ENCODE results near the gene RBBP6. TPM values are rescaled to one million over a fixed set of nuclear protein-coding genes. Genes with fewer than 3 reads are reported as not detected.
"Not testable (repeated sequence)": the region's sequence is repeated elsewhere in the genome, so short reads cannot be mapped to it uniquely, and the experiment has no call there.

Gene RBBP6
- total RNA-seq, 1 donor from 2014 or later: 56.9 TPM

- peak overlapping the region; percentile 89 for H3K4me3 Mint-ChIP-seq (ENCODE audit: unreplicated experiment)
- peak; percentile 76 for DNase-seq
- no peaks in the 10 kb centered on the region for H3K4me1 Mint-ChIP-seq (ENCODE audit: low read depth, unreplicated experiment)
- peak overlapping the region; percentile 25 for H3K27ac Mint-ChIP-seq (ENCODE audit: unreplicated experiment)
- peaks cover 4% of the 10 kb centered on the region for H3K27me3 Mint-ChIP-seq (ENCODE audit: unreplicated experiment)
- peaks cover 7% of the 10 kb centered on the region for H3K9me3 Mint-ChIP-seq (ENCODE audit: unreplicated experiment)
- no peaks in the 10 kb centered on the region for H3K36me3 Mint-ChIP-seq (ENCODE audit: unreplicated experiment)
- TF ChIP-seq CTCF (IDR thresholded peaks at IDR 0.05; ENCODE audit: partially characterized antibody, unreplicated experiment): no peak
These were observed 70.5 kb downstream of the RBBP6 start for GRCh38 chr16:24609740-24610415.

GRCh38 chr16:24610416-24610755 lies 71.0 kb downstream of the RBBP6 start:
- Mint-ChIP-seq H3K4me3 (ENCODE audit: unreplicated experiment) (peak overlapping the region; percentile 89), H3K36me3 (ENCODE audit: unreplicated experiment) (no peaks in the 10 kb centered on the region), H3K4me1 (ENCODE audit: low read depth, unreplicated experiment) (peaks cover 5% of the 10 kb centered on the region), H3K27me3 (ENCODE audit: unreplicated experiment) (peaks cover 4% of the 10 kb centered on the region), H3K27ac (ENCODE audit: unreplicated experiment) (peak overlapping the region; percentile 25), H3K9me3 (ENCODE audit: unreplicated experiment) (peaks cover 7% of the 10 kb centered on the region)
- DNase-seq: peak; percentile 46
- no peak for TF ChIP-seq CTCF (IDR thresholded peaks at IDR 0.05; ENCODE audit: partially characterized antibody, unreplicated experiment)

- no peak overlapping the region for H3K27ac Mint-ChIP-seq (ENCODE audit: unreplicated experiment)
- no peaks in the 10 kb centered on the region for H3K36me3 Mint-ChIP-seq (ENCODE audit: unreplicated experiment)
- H3K27me3 Mint-ChIP-seq (ENCODE audit: unreplicated experiment): peaks cover 4% of the 10 kb centered on the region
- H3K9me3 Mint-ChIP-seq (ENCODE audit: unreplicated experiment): peaks cover 7% of the 10 kb centered on the region
- peaks cover 5% of the 10 kb centered on the region for H3K4me1 Mint-ChIP-seq (ENCODE audit: low read depth, unreplicated experiment)
- TF ChIP-seq CTCF (IDR thresholded peaks at IDR 0.05; ENCODE audit: partially characterized antibody, unreplicated experiment): no peak
- peak overlapping the region; percentile 80 for H3K4me3 Mint-ChIP-seq (ENCODE audit: unreplicated experiment)
- DNase-seq: no peak
These were observed 71.9 kb downstream of the RBBP6 start for GRCh38 chr16:24611310-24611709.

GRCh38 chr16:24612656-24613055 lies 73.3 kb downstream of the RBBP6 start:
- peaks cover 5% of the 10 kb centered on the region for H3K4me1 Mint-ChIP-seq (ENCODE audit: low read depth, unreplicated experiment)

GRCh38 chr16:24613267-24613666 lies 73.9 kb downstream of the RBBP6 start:
- H3K4me3 Mint-ChIP-seq (ENCODE audit: unreplicated experiment); H3K27me3 Mint-ChIP-seq (ENCODE audit: unreplicated experiment); H3K9me3 Mint-ChIP-seq (ENCODE audit: unreplicated experiment); H3K27ac Mint-ChIP-seq (ENCODE audit: unreplicated experiment); DNase-seq; H3K4me1 Mint-ChIP-seq (ENCODE audit: low read depth, unreplicated experiment); H3K36me3 Mint-ChIP-seq (ENCODE audit: unreplicated experiment): not testable (repeated sequence)

More at GRCh38 chr16:24612656-24613055, 73.3 kb downstream of the RBBP6 start:
- Mint-ChIP-seq H3K27me3 (ENCODE audit: unreplicated experiment) (peaks cover 4% of the 10 kb centered on the region), H3K27ac (ENCODE audit: unreplicated experiment) (no peak overlapping the region), H3K9me3 (ENCODE audit: unreplicated experiment) (peaks cover 7% of the 10 kb centered on the region), H3K36me3 (ENCODE audit: unreplicated experiment) (no peaks in the 10 kb centered on the region), H3K4me3 (ENCODE audit: unreplicated experiment) (no peak overlapping the region)
- DNase-seq: no peak
- no peak for TF ChIP-seq CTCF (IDR thresholded peaks at IDR 0.05; ENCODE audit: partially characterized antibody, unreplicated experiment)

Data from glutamatergic neuron (in vitro differentiated cells).